Measurements from ENCODE around the gene PLXNA3. TPM values are rescaled to one million over a fixed set of nuclear protein-coding genes. Genes with fewer than 3 reads are reported as not detected.

PLXNA3 gene
- total RNA-seq, 1 donor from 2014 or later: 458 TPM

- no peak for DNase-seq
- Mint-ChIP-seq H3K9me3 (ENCODE audit: unreplicated experiment) (no peaks in the 10 kb centered on the region), H3K36me3 (ENCODE audit: unreplicated experiment) (no peaks in the 10 kb centered on the region), H3K4me1 (ENCODE audit: low read depth, unreplicated experiment) (no peaks in the 10 kb centered on the region), H3K27me3 (ENCODE audit: unreplicated experiment) (no peaks in the 10 kb centered on the region), H3K27ac (ENCODE audit: unreplicated experiment) (no peak overlapping the region), H3K4me3 (ENCODE audit: unreplicated experiment) (peak overlapping the region; percentile 30)
- no peak for TF ChIP-seq CTCF (IDR thresholded peaks at IDR 0.05; ENCODE audit: partially characterized antibody, unreplicated experiment)
These were observed 12.3 kb upstream of the PLXNA3 start for GRCh38 chrX:154445776-154446175.

GRCh38 chrX:154446430-154446829 lies 11.7 kb upstream of the PLXNA3 start:
- DNase-seq: no peak
- H3K4me3 Mint-ChIP-seq (ENCODE audit: unreplicated experiment): peak overlapping the region; percentile 30
- no peaks in the 10 kb centered on the region for H3K27me3 Mint-ChIP-seq (ENCODE audit: unreplicated experiment)
- H3K4me1 Mint-ChIP-seq (ENCODE audit: low read depth, unreplicated experiment): no peaks in the 10 kb centered on the region
- TF ChIP-seq CTCF (IDR thresholded peaks at IDR 0.05; ENCODE audit: partially characterized antibody, unreplicated experiment): no peak
- H3K36me3 Mint-ChIP-seq (ENCODE audit: unreplicated experiment): no peaks in the 10 kb centered on the region
- H3K9me3 Mint-ChIP-seq (ENCODE audit: unreplicated experiment): no peaks in the 10 kb centered on the region
- H3K27ac Mint-ChIP-seq (ENCODE audit: unreplicated experiment): no peak overlapping the region

DNA sequence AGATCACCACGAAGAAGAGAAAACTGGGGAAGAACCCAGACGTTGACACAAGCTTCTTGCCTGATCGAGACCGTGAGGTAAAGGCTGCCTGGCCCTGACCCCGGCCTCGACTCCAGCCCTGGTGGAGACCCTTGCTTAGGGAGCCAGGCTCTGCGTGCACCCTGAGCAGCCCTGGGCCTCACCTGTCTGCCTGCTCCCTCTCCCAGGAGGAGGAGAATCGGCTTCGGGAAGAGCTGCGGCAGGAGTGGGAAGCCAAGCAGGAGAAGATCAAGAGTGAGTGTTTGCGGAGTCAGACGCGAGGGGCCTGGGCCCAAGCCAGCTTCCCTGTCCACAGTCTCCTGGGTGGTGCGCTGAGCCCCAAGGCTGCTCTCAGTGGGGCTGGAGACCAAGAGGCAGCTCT lies 9.6 kb upstream of the PLXNA3 start:
- no peaks in the 10 kb centered on the region for H3K4me1 Mint-ChIP-seq (ENCODE audit: low read depth, unreplicated experiment)
- H3K9me3 Mint-ChIP-seq (ENCODE audit: unreplicated experiment): no peaks in the 10 kb centered on the region
- no peaks in the 10 kb centered on the region for H3K27me3 Mint-ChIP-seq (ENCODE audit: unreplicated experiment)
- TF ChIP-seq CTCF (IDR thresholded peaks at IDR 0.05; ENCODE audit: partially characterized antibody, unreplicated experiment): no peak
- H3K4me3 Mint-ChIP-seq (ENCODE audit: unreplicated experiment): no peak overlapping the region
- no peak overlapping the region for H3K27ac Mint-ChIP-seq (ENCODE audit: unreplicated experiment)
- no peak for DNase-seq
- no peaks in the 10 kb centered on the region for H3K36me3 Mint-ChIP-seq (ENCODE audit: unreplicated experiment)

GRCh38 chrX:154449618-154450017 lies 8.5 kb upstream of the PLXNA3 start:
- Mint-ChIP-seq H3K36me3 (ENCODE audit: unreplicated experiment) (no peaks in the 10 kb centered on the region), H3K27me3 (ENCODE audit: unreplicated experiment) (no peaks in the 10 kb centered on the region), H3K9me3 (ENCODE audit: unreplicated experiment) (no peaks in the 10 kb centered on the region), H3K4me1 (ENCODE audit: low read depth, unreplicated experiment) (no peaks in the 10 kb centered on the region), H3K4me3 (ENCODE audit: unreplicated experiment) (no peak overlapping the region), H3K27ac (ENCODE audit: unreplicated experiment) (no peak overlapping the region)
- no peak for TF ChIP-seq CTCF (IDR thresholded peaks at IDR 0.05; ENCODE audit: partially characterized antibody, unreplicated experiment)
- no peak for DNase-seq

GRCh38 chrX:154450312-154450711 lies 7.8 kb upstream of the PLXNA3 start:
- no peaks in the 10 kb centered on the region for H3K27me3 Mint-ChIP-seq (ENCODE audit: unreplicated experiment)
- no peak overlapping the region for H3K27ac Mint-ChIP-seq (ENCODE audit: unreplicated experiment)
- H3K4me1 Mint-ChIP-seq (ENCODE audit: low read depth, unreplicated experiment): no peaks in the 10 kb centered on the region
- H3K4me3 Mint-ChIP-seq (ENCODE audit: unreplicated experiment): no peak overlapping the region
- no peaks in the 10 kb centered on the region for H3K36me3 Mint-ChIP-seq (ENCODE audit: unreplicated experiment)
- no peaks in the 10 kb centered on the region for H3K9me3 Mint-ChIP-seq (ENCODE audit: unreplicated experiment)
- DNase-seq: no peak
- TF ChIP-seq CTCF (IDR thresholded peaks at IDR 0.05; ENCODE audit: partially characterized antibody, unreplicated experiment): no peak
